ENCODE measurements around the gene BLM.

Gene BLM

DNA sequence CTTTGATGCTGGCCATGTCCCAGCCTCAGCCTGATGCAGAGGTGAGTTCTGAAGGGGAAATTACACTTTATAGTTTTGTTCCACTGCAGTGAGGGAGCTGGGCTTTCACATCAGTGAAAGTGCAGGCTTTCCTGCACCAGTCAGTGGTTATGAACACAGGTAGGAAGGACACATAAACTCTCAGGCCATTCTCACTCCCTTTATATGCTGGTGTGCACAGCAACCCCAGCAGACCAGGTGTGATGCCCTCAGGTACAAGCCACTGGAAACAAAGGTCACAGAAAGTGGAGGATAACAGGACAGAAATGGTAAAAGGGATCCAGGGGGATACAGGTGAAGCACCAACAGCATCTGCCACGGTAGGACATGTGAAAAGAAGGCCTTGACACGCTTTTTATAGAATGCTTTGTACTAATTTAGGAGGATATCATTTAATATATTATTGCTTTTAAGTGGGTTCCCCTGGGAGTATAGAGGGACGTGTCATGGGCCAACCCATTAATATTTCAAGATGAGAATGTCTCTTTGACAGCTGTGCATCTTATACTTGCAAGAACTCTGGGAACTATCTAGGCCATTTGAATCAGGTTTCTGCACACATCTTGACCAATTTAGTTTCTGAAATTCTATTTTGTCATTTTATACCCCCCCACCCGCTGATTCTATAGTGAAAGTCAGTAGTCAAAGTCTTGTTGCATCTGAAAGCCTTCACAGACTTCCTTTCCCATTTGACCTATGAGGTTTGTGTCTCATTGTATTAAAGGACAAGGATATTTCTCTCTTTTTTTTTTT lies 25.0 kb upstream of the BLM start:
- no peak for DNase-seq (ENCODE audit: extremely low spot score)
- ChIA-PET CTCF (no interaction called here), POLR2A (no interaction called here)
- TF ChIP-seq L3MBTL2 (conservative IDR thresholded peaks at IDR 0.05), result no peak
- no peak for TF ChIP-seq ELF4 (IDR thresholded peaks at IDR 0.05)
- no peak for TF ChIP-seq FOXK2 (IDR thresholded peaks at IDR 0.05)
- no peak for TF ChIP-seq SP1 (IDR thresholded peaks at IDR 0.05)
- no peak for TF ChIP-seq LEF1 (IDR thresholded peaks at IDR 0.05; ENCODE audit: borderline replicate concordance)
- TF ChIP-seq SUZ12 (IDR thresholded peaks at IDR 0.05), result no peak
- no peak for TF ChIP-seq FOXA1 (IDR thresholded peaks at IDR 0.05)
- TF ChIP-seq TARDBP (IDR thresholded peaks at IDR 0.05), result no peak
- TF ChIP-seq ARNT (IDR thresholded peaks at IDR 0.05), result no peak
- TF ChIP-seq, protein P1, sequence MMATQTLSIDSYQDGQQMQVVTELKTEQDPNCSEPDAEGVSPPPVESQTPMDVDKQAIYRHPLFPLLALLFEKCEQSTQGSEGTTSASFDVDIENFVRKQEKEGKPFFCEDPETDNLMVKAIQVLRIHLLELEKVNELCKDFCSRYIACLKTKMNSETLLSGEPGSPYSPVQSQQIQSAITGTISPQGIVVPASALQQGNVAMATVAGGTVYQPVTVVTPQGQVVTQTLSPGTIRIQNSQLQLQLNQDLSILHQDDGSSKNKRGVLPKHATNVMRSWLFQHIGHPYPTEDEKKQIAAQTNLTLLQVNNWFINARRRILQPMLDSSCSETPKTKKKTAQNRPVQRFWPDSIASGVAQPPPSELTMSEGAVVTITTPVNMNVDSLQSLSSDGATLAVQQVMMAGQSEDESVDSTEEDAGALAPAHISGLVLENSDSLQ (IDR thresholded peaks at IDR 0.05), result no peak
- TF ChIP-seq BHLHE40 (IDR thresholded peaks at IDR 0.05; ENCODE audit: borderline replicate concordance), result no peak
- TF ChIP-seq ZNF384 (IDR thresholded peaks at IDR 0.05), result no peak
- TF ChIP-seq HDGF (IDR thresholded peaks at IDR 0.05; ENCODE audit: borderline replicate concordance), result no peak
- TF ChIP-seq NFRKB (IDR thresholded peaks at IDR 0.05), result no peak
- no peak for TF ChIP-seq FOXM1 (IDR thresholded peaks at IDR 0.05; ENCODE audit: borderline replicate concordance)

DNA sequence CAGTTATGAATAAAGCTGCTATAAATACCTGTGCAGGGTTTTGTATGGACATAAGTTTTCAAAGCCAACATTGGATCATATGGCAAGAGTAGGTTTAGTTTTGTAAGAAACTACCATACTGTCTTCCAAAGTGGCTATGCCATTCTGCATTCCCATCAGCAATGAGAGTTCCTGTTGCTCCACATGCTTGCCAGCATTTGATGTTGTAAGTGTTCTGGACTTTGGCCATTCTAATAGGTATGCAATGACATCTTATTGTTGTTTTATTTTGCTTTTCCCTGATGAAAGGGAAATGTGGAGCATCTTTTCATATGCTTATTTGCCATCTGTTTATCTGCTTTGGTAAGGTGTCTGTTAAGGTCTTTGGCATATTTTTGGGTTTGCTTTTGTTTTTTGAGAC lies 22.2 kb upstream of the BLM start:
- ChIA-PET POLR2A (interaction anchor here (0.9 kb wide), 1 partner anchor 22 kb away, joined by 3 read pairs; the partner anchor contains the start of gene BLM), CTCF (interaction anchor here (0.6 kb wide), 1 partner anchor 137 kb away, joined by 3 read pairs; no protein-coding TSS in a partner anchor)
- DNase-seq (ENCODE audit: extremely low spot score), result no peak
- TF ChIP-seq NFRKB (IDR thresholded peaks at IDR 0.05) (no peak), TARDBP (IDR thresholded peaks at IDR 0.05) (no peak), SP1 (IDR thresholded peaks at IDR 0.05) (no peak), L3MBTL2 (conservative IDR thresholded peaks at IDR 0.05) (no peak), LEF1 (IDR thresholded peaks at IDR 0.05; ENCODE audit: borderline replicate concordance) (no peak), SUZ12 (IDR thresholded peaks at IDR 0.05) (no peak), FOXK2 (IDR thresholded peaks at IDR 0.05) (no peak), ZNF384 (IDR thresholded peaks at IDR 0.05) (no peak)

DNA sequence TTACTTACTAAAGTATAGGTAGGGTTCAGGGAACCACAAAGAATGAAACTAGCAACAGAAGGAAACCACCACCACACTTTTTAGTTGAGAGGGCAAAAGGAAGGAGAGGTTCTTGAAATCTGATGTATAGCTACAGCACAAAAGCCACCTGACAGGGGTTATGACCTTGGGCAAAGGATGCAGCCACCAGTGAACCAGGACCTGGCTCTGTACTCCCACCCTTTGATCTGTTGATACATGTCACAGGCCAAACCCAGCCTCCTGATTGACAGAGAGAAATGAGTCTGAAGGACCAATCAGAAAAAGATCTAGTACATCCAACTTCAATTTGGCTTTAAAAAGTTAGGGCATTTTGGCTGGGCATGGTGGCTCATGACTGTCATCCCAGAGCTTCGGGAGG lies 20.0 kb upstream of the BLM start:
- no peak for TF ChIP-seq ARNT (IDR thresholded peaks at IDR 0.05)
- TF ChIP-seq, protein P1 (IDR thresholded peaks at IDR 0.05), result peak; percentile 48
- no peak for TF ChIP-seq LEF1 (IDR thresholded peaks at IDR 0.05; ENCODE audit: borderline replicate concordance)
- DNase-seq (ENCODE audit: extremely low spot score), result no peak
- ChIA-PET POLR2A (no interaction called here), CTCF (interaction anchor here (0.6 to 0.9 kb wide), 2 partner anchors 11 to 629 kb away, joined by 3 read pairs; no protein-coding TSS in a partner anchor)

DNA sequence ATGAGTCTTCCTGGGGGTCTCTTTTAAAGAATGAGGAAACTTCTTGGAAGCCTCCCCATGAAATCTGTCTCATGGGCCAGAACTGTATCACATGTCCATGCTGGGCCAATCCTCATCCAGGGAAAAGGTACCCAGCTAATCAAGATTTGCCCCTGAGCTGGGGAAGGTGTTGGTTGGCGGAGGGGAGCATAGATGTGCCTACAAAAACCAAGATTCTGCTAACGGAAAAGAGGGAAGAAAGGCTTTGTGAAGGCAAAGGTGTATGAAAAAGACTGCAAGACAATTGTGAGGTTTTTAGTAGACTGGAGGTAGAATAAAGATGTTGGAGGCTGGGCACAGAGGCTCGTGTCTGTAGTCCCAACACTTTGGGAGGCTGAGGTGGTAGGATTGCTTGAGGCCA lies 18.5 kb upstream of the BLM start:
- no peak for TF ChIP-seq TARDBP (IDR thresholded peaks at IDR 0.05)
- TF ChIP-seq, protein P1 (IDR thresholded peaks at IDR 0.05), result no peak
- TF ChIP-seq LEF1 (IDR thresholded peaks at IDR 0.05; ENCODE audit: borderline replicate concordance), result no peak
- no peak for TF ChIP-seq BHLHE40 (IDR thresholded peaks at IDR 0.05; ENCODE audit: borderline replicate concordance)
- TF ChIP-seq SP1 (IDR thresholded peaks at IDR 0.05), result no peak
- no peak for TF ChIP-seq FOXA1 (IDR thresholded peaks at IDR 0.05)
- TF ChIP-seq HDGF (IDR thresholded peaks at IDR 0.05; ENCODE audit: borderline replicate concordance), result no peak
- no peak for TF ChIP-seq CTBP1 (IDR thresholded peaks at IDR 0.05; ENCODE audit: borderline replicate concordance)
- no peak for TF ChIP-seq ELF4 (IDR thresholded peaks at IDR 0.05)
- no peak for TF ChIP-seq ARNT (IDR thresholded peaks at IDR 0.05)
- no peak for TF ChIP-seq FOXK2 (IDR thresholded peaks at IDR 0.05)
- TF ChIP-seq SUZ12 (IDR thresholded peaks at IDR 0.05), result no peak
- POLR2A ChIA-PET, result interaction anchor here (1.0 kb wide), 1 partner anchor 19 kb away, joined by 4 read pairs; the partner anchor contains the start of gene BLM
- CTCF ChIA-PET, result no interaction called here
- no peak for DNase-seq (ENCODE audit: extremely low spot score)

DNA sequence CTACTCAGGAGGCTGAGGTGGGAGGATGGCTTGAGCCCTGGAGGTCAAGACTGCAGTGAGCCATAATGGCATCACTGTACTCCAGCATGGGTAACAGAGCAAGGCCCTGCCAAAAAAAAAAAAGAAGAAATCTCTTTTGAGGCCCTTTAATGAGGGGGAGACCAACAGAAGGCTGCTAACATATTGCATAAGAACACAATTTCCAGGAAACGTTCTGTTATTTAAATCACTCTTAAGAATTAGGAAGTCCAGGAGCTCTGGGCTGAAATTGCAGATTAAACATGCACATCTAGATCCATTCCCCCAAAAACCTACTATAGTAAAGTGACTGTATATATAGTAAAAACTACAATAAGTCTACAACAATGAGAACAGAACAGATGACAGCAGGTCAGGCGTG lies 16.1 kb upstream of the BLM start:
- ChIA-PET CTCF (no interaction called here), POLR2A (interaction anchor here (1.8 kb wide), 1 partner anchor 16 kb away, joined by 7 read pairs; the partner anchor contains the start of gene BLM)
- TF ChIP-seq ZNF384 (IDR thresholded peaks at IDR 0.05) (no peak), BHLHE40 (IDR thresholded peaks at IDR 0.05; ENCODE audit: borderline replicate concordance) (no peak), L3MBTL2 (conservative IDR thresholded peaks at IDR 0.05) (no peak), ARNT (IDR thresholded peaks at IDR 0.05) (no peak), FOXK2 (IDR thresholded peaks at IDR 0.05) (no peak), FOXA1 (IDR thresholded peaks at IDR 0.05) (no peak), SUZ12 (IDR thresholded peaks at IDR 0.05) (no peak), ELF4 (IDR thresholded peaks at IDR 0.05) (no peak), LEF1 (IDR thresholded peaks at IDR 0.05; ENCODE audit: borderline replicate concordance) (no peak), FOXM1 (IDR thresholded peaks at IDR 0.05; ENCODE audit: borderline replicate concordance) (no peak), TARDBP (IDR thresholded peaks at IDR 0.05) (no peak)
- TF ChIP-seq, protein P1 (IDR thresholded peaks at IDR 0.05), result no peak
- DNase-seq (ENCODE audit: extremely low spot score), result no peak
